Mesodermal cell (in vitro differentiated cells): ENCODE measurements around the gene TNFRSF13B.

Experiments used
- H3K27ac ChIP-seq: 2 replicates; pipeline ENCODE4 v1.7.0; 2013; ENCODE audit warnings: mild to moderate bottlenecking, low read depth, low read length, moderate library complexity; ENCODE audit not compliant: severe bottlenecking
- H3K36me3 ChIP-seq: 2 replicates; pipeline ENCODE4 v1.7.1; 2013; ENCODE audit warnings: mild to moderate bottlenecking, low read length, moderate library complexity; ENCODE audit not compliant: control insufficient read depth, insufficient read depth
- H3K4me1 ChIP-seq: one replicate; pipeline ENCODE4 v1.7.1; 2013; ENCODE audit warnings: mild to moderate bottlenecking, low read length; ENCODE audit not compliant: insufficient read depth, control insufficient read depth, poor library complexity, severe bottlenecking
- H3K4me3 ChIP-seq: 2 replicates; pipeline ENCODE4 v1.7.0; 2013; ENCODE audit warnings: low read length, control low read depth, mild to moderate bottlenecking; ENCODE audit not compliant: insufficient read depth, poor library complexity, severe bottlenecking; ENCODE audit errors: extremely low read depth
- H3K9me3 ChIP-seq: 2 replicates; pipeline ENCODE4 v1.7.1; 2013; ENCODE audit warnings: mild to moderate bottlenecking, low read length, moderate library complexity; ENCODE audit not compliant: control insufficient read depth
- WGBS, 2 experiments: methylation state at CpG; one replicate each; pipeline ENCODE4 v1.1.5; 2013; ENCODE audit warnings: missing lambda C conversion rate in 2 of 2; ENCODE audit not compliant: insufficient coverage in 2 of 2; 5-methylcytosine and 5-hydroxymethylcytosine counted together

The TNFRSF13B gene

DNA sequence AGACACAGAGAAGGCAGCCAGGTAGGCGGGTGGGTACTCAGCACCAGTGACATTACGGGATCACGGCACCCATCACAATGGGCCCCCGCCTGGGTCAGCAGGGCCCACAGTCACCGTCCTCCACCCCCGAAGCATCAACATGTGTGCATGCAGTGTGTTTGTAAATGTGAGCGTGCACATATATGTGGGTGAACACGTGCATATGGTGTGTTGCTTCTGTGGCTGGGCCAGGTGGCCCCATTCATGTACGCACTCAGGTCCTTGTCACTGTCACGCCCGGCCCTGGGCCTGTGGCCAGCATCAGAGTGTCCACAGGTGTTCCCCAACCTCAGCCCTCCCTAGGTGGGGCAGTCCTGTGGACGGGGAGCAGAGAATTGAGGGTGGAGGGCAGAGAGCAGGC lies 37.1 kb downstream of the TNFRSF13B start:
- H3K4me3 ChIP-seq = no peak overlapping the region
- H3K27ac ChIP-seq = no peak overlapping the region
- H3K9me3 ChIP-seq = no peaks in the 10 kb centered on the region
- WGBS, 2 experiments = 97 to 98% methylated on average over 11 of the region's 12 CpGs
- no peaks in the 10 kb centered on the region for H3K4me1 ChIP-seq
- H3K36me3 ChIP-seq = no peaks in the 10 kb centered on the region

DNA sequence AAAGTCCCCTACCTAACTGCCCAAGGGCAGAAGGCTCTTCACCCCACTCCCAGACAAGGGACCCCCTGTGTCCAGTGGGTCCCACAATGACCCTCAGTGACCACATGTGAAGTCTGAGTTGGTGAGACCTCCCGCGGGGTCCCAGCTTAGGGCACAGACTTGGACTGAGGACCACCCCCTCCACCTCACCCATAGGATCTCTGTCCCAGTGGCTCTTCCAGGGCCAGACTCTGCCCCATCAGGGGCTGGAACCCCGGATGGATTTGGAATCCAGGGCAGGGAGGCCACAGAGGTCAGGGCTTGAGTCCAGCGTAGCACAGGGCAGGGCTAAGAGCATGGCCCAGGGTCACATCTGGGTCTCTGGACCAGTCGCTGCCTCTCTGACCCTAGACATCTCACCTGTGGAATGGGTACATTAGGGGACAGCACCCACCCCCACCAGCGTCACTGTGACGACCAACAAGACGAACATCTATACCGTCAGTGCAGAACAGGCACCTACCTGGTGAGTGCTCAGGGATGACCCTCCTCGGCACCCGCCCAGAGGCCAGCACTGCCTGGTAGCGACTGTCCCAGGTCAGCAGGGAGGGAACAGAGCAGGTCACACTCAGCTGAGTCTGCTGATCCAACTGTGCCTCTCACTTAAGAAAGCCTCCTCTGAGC lies 37.7 kb downstream of the TNFRSF13B start:
- Histone ChIP-seq H3K9me3 (no peaks in the 10 kb centered on the region), H3K36me3 (no peaks in the 10 kb centered on the region), H3K4me3 (no peak overlapping the region), H3K4me1 (no peaks in the 10 kb centered on the region), H3K27ac (no peak overlapping the region)
- 94 to 95% methylated on average over 9 to 10 of the region's 12 CpGs for WGBS, 2 experiments

DNA sequence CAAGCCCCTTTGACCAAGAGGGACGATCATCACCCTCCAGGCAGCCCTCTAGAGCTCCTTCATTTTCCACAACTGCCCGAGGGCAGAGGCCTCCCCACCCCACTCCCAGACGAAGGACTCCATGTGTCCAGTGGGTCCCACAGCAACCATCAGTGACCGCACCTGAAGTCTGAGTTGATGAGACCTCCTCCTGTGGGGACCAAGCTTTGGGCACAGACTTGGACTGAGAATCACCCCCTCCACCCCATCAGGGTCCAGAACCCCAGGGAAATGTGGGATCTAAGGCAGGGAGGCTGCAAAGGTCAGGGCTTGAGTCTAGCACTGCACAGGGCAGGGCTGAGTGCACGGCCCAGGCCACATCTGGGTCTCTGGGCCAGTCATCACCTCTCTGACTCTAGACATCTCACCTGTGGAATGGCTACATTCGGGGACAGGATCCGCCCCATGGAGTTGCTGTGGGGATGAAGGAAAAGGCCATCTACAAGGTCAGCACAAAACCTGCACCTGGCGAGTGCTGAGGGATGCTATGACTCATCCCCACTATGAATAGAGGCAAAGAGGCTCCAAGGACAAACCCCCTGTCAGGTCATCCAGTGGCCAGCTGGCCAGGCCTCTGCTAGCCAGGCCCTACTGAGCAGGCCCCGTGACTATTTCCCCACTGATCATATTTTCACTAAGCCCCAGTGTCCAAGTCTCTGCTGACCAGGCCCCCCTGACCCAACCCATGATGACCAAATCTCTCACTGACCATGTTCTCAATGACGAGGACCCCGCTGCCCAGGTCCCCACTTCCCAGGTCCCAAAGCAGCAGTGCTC lies 38.4 kb downstream of the TNFRSF13B start:
- H3K4me1 ChIP-seq = no peaks in the 10 kb centered on the region
- H3K4me3 ChIP-seq = no peak overlapping the region
- WGBS, 2 experiments = 88 to 91% methylated on average over 4 to 7 of the region's 11 CpGs
- no peak overlapping the region for H3K27ac ChIP-seq
- no peaks in the 10 kb centered on the region for H3K36me3 ChIP-seq
- H3K9me3 ChIP-seq = no peaks in the 10 kb centered on the region

DNA sequence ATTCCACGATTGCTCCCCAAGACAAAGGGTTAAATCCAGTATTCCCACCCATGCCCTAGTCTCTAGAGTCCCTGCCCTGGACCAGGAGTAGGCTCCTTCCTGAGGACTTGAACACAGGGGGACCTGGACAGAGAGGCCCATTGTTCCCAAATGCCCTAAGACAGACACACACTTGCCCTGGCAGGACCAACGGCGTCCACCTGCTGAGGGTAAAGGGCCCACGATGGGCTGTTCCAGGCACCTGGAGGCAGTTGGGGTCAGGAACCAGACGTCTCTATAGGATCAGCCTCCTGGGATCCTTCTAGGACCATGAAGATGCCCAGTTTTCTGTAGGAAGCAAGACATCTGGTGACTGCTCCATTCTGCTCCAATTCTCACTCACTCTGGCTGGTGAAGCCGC lies 39.3 kb downstream of the TNFRSF13B start:
- Histone ChIP-seq H3K4me3 (no peak overlapping the region), H3K4me1 (no peaks in the 10 kb centered on the region), H3K27ac (no peak overlapping the region), H3K9me3 (no peaks in the 10 kb centered on the region), H3K36me3 (no peaks in the 10 kb centered on the region)
- 95 to 96% methylated on average over 3 to 5 of the region's 6 CpGs for WGBS, 2 experiments

DNA sequence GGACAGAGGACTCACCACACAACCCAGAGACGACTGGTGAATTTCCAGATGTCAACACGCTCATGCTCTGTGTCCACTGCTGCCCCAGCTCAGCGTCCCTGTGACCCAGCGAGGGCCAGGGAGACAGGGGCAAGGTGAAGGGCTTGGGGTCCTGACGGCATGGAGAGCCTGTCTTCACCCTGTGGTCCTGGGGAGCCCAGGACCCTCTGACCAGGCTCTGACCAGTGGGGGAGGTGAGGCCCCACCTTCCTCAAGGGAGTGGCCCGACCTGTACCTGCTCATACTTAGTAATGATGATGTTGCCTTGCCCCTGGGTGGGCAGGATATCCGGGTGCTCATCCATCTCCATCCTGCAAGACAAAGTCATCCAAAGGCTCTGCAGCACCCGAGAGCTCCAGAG lies 39.8 kb downstream of the TNFRSF13B start:
- no peak overlapping the region for H3K27ac ChIP-seq
- H3K4me3 ChIP-seq = no peak overlapping the region
- H3K36me3 ChIP-seq = no peaks in the 10 kb centered on the region
- no peaks in the 10 kb centered on the region for H3K4me1 ChIP-seq
- H3K9me3 ChIP-seq = no peaks in the 10 kb centered on the region
- 90% methylated on average over 5 to 8 of the region's 8 CpGs for WGBS, 2 experiments

DNA sequence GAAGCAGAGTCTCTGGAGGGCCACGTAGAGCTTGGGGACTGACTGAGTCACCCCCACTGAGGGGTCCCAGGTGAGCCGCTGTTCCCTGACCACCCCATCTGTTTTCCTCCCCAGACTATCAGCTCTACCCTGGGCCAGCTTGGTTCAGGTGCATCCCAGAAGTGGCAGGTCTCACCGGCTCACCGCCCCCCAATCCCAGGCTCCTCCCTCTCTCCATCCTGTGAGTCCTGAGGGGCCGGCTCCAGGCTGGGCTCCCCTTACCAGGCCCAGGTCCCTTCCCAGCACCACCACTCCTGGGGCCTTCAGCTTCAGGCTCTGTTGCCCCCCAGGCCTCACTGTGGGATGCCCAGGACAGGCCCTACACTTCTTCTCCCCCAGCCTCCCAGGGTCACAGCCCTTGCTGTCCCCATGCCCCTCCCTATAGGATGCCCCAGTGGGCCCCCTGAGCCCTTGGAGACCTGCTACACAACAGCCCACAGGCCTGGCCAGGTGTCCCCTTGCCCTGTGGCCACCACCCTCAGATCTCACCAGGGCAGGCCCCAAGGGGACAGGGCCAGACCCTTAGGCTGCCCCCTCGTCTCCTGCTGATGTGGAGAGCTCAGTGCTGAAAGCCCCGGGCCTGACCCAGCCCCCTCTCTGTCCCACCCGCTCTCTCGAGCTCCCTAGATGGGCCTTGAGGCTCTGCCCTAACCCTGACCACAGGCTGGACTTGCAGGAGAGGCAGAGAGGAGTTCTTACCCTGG lies 40.4 kb downstream of the TNFRSF13B start:
- Histone ChIP-seq H3K27ac (no peak overlapping the region), H3K36me3 (no peaks in the 10 kb centered on the region), H3K4me3 (no peak overlapping the region), H3K9me3 (no peaks in the 10 kb centered on the region), H3K4me1 (no peaks in the 10 kb centered on the region)
- 85 to 86% methylated on average over 6 to 7 of the region's 9 CpGs for WGBS, 2 experiments

DNA sequence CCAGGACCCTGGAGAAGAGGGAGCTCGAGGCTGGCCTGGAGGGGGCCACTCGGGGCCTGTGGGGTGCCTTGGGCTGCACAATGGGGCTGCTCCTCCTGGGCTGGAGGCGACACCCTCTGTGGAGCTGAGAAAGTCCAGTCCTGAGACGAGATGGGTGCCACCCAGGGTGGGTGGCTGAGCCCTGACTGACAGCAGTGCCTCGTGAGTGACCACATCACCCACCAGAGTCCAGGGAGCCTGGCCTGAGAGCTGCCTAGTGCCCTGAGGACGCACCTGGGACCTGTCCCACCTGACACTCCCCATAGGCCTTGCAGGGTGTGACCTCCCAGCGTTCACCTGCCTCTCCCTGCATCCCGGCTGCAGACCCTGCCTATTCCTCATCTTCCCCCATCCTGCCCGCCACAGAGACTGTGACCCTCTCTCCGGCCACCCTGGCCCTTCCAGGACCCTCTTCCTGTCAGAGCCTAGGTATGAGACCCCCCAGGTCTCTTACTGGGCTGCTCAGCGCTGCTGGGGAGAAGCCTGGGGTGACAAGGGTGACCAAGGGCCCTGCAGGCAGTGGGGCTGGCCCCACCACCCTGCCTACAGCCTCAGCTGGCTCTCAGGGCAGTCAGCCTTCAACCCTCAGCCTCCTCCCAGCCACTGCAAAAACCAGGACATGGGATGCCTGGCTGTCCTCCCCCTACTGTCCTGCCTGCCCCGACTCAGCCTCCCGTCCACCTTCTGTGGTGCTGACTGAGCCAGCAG lies 41.2 kb downstream of the TNFRSF13B start:
- WGBS, 2 experiments = 85 to 90% methylated on average over 11 to 13 of the region's 13 CpGs
- Histone ChIP-seq H3K4me1 (no peaks in the 10 kb centered on the region), H3K4me3 (no peak overlapping the region), H3K9me3 (no peaks in the 10 kb centered on the region), H3K36me3 (no peaks in the 10 kb centered on the region), H3K27ac (no peak overlapping the region)

DNA sequence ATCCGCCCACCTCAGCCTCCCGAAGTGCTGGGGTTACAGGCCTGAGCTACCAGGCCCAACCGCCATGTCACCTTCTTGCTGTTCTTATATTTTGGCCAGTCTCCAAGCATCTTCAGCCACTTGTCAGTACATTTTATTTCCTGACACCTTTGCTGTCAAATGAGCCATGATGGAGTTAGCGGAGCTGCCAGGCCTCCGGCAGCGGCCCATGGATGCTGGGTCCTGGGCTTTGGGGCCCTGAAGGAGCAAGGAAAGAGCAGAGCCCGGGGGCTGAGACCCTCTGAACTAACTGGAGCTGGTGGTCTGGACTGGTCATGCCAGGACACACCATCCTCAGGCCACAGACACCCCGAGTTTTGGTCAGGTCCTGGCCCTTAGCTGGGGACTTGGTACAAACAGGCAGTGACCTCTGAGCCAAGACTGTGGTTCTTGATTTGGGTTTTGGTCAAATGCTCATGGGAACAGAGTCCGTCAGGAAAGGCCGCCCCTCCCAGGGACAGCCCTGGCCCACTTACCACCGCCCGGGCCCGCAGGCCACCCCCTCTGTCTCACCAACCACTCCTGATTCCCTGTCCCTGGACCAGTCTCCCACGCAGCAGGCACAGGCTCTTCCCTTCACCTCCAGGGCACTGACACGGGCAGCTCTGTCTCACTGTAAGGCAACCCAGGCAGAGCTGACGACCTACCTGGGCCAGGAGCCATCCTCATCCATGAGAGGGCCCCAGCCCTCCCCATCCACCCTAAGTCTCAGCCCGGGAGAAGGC lies 42.0 kb downstream of the TNFRSF13B start:
- no peaks in the 10 kb centered on the region for H3K4me1 ChIP-seq

DNA sequence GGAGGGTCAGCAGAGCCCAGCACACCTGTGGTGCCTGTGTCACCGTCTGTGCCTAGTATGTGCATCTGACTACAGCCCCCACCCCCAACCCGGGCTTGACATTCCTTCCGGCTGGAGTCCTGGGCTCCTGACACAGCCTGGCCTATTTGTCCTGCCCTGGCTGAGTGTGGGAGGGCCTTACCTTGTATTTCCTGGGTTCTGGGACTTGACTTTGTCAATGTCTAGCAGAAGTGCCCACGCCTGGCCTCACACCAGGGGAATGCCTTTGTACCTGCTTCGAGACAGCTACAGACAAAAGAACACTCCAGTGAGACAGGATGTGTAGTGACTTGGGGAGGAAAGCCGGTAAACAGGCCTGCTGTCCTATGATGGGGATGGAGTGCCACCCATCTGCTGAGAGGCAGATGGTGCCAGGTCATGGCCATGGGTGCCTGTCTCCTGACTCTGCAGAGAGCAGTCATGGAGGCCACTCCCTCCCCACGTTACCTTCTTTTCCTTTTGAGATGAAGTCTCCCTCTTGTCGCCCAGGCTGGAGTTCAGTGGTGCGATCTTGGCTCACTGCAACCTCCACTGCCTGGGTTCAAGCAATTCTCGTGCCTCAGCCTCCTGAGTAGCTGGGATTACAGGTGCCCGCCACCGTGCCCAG lies 42.8 kb downstream of the TNFRSF13B start:
- H3K4me3 ChIP-seq = no peak overlapping the region
- H3K4me1 ChIP-seq = no peaks in the 10 kb centered on the region
- H3K36me3 ChIP-seq = no peaks in the 10 kb centered on the region
- H3K9me3 ChIP-seq = no peaks in the 10 kb centered on the region
- no peak overlapping the region for H3K27ac ChIP-seq
- 83% methylated on average over 10 to 11 of the region's 12 CpGs for WGBS, 2 experiments

More for the DNA sequence above, 42.0 kb downstream of the TNFRSF13B start:
- 93 to 97% methylated on average over 10 to 13 of the region's 17 CpGs for WGBS, 2 experiments
- H3K9me3 ChIP-seq = no peaks in the 10 kb centered on the region
- H3K4me3 ChIP-seq = no peak overlapping the region
- H3K36me3 ChIP-seq = no peaks in the 10 kb centered on the region
- H3K27ac ChIP-seq = no peak overlapping the region
